Glomerular visceral epithelial cell (primary cell): Measurements from ENCODE around the gene RNF217.
"Not testable (repeated sequence)": the region's sequence is repeated elsewhere in the genome, so short reads cannot be mapped to it uniquely, and the experiment has no call there.

Experiments used
- DNase-seq: peaks from one replicate; pipeline ENCODE4 v3.0.0-alpha.2; 2016; ENCODE audit errors: extremely low spot score

RNF217 gene

GRCh38 chr6:124961777-124962638, at the start of gene RNF217:
TSS of gene RNF217 (plus strand) at chr6:124962437. CDS start at chr6:124962545, 108 bp downstream.
- peak; percentile 70 for DNase-seq

- no peak for DNase-seq
These were observed 49.2 kb upstream of the RNF217 start for GRCh38 chr6:124913056-124913455.

- DNase-seq: no peak
These were observed 44.5 kb upstream of the RNF217 start for GRCh38 chr6:124917769-124918168.

GRCh38 chr6:124919703-124920102, 42.5 kb upstream of the RNF217 start:
- DNase-seq: not testable (repeated sequence)

- no peak for DNase-seq
These were observed 37.9 kb upstream of the RNF217 start for GRCh38 chr6:124924333-124924759.

- no peak for DNase-seq
These were observed 35.8 kb upstream of the RNF217 start for GRCh38 chr6:124926435-124926834.

- peak; percentile 9 for DNase-seq
These were observed 34.4 kb upstream of the RNF217 start for GRCh38 chr6:124927806-124928205.

GRCh38 chr6:124928851-124929250, 33.4 kb upstream of the RNF217 start:
- DNase-seq: peak; percentile 18

GRCh38 chr6:124937645-124938044, 24.6 kb upstream of the RNF217 start:
- DNase-seq: no peak

GRCh38 chr6:124941259-124941658, 21.0 kb upstream of the RNF217 start:
- DNase-seq: no peak

- DNase-seq: no peak
These were observed 18.6 kb upstream of the RNF217 start for GRCh38 chr6:124943658-124944057.

- no peak for DNase-seq
These were observed 14.2 kb upstream of the RNF217 start for GRCh38 chr6:124947971-124948451.

- no peak for DNase-seq
These were observed 12.5 kb upstream of the RNF217 start for GRCh38 chr6:124949706-124950105.

GRCh38 chr6:124953808-124954207, 8.4 kb upstream of the RNF217 start:
- no peak for DNase-seq

GRCh38 chr6:124955108-124955856, 7.0 kb upstream of the RNF217 start:
- no peak for DNase-seq

GRCh38 chr6:124956018-124956417, 6.2 kb upstream of the RNF217 start:
- no peak for DNase-seq

- DNase-seq: no peak
These were observed 4.1 kb upstream of the RNF217 start for GRCh38 chr6:124958149-124958548.

- DNase-seq: peak; percentile 61
These were observed 3.4 kb upstream of the RNF217 start for GRCh38 chr6:124958759-124959354.

- no peak for DNase-seq
These were observed 1.3 kb upstream of the RNF217 start for GRCh38 chr6:124960757-124961463.

GRCh38 chr6:124961464-124961776, 817 bp upstream of the RNF217 start:
- DNase-seq: no peak

- peak; percentile 47 for DNase-seq
These were observed 590 bp downstream of the RNF217 start for GRCh38 chr6:124962639-124963415.
